Colonic mucosa (tissue), 4 donors: ENCODE results near the gene TMEM232. TPM values are rescaled to one million over a fixed set of nuclear protein-coding genes. Genes with fewer than 3 reads are reported as not detected.
"Not testable (repeated sequence)": the region's sequence is repeated elsewhere in the genome, so short reads cannot be mapped to it uniquely, and the experiment has no call there.

Experiments used
- DNase-seq: peaks from one replicate; pipeline ENCODE4 v3.0.0-alpha.2; 2020
- H3K27ac ChIP-seq: fragments of 200-600 bp; one replicate; pipeline ENCODE4 v1.8.0; 2021
- H3K27me3 ChIP-seq: fragments of 200-600 bp; one replicate; pipeline ENCODE4 v1.8.0; 2021
- H3K36me3 ChIP-seq: fragments of 200-600 bp; one replicate; pipeline ENCODE4 v1.8.0; 2021
- H3K4me1 ChIP-seq: fragments of 200-600 bp; one replicate; pipeline ENCODE4 v1.8.0; 2021; ENCODE audit warnings: mild to moderate bottlenecking
- H3K4me3 ChIP-seq: fragments of 200-600 bp; one replicate; pipeline ENCODE4 v1.8.0; 2021
- H3K9ac ChIP-seq, 2 donors: one replicate each; pipeline ENCODE4 v1.7.0; 2013; ENCODE audit warnings: control low read depth in 2 of 2, low read depth in 2 of 2, low read length in 2 of 2
- H3K9me3 ChIP-seq: fragments of 200-600 bp; one replicate; pipeline ENCODE4 v1.8.0; 2021
- intact Hi-C: fragments of 100-400 bp; cut with DNase I; formaldehyde crosslinking; loops from one replicate; pipeline ENCODE4 v1.14.1; 2022
- total RNA-seq, 2 donors: library from RNA; stranded (reverse); fragmentation: NEBNext Ultra II Directional in 1 of 2; extraction: Animal tissue kit (Norgen Biotek cat#: 25700) in 1 of 2; gene quantifications; one replicate each; pipeline ENCODE4 v1.2.1, GENCODE V29; 2021
- TF ChIP-seq, protein P1 (sequence below): fragments of 200-600 bp; IDR thresholded peaks from one replicate; pipeline ENCODE4 v1.8.0; 2022; ENCODE audit warnings: antibody characterized with exemption, mild to moderate bottlenecking
- donor health status: healthy.
- donor health status: DM: no; HTN: no; CAD: no.
- donor health status: DM: no; HTN: no; CAD: no.

TMEM232 gene
- total RNA-seq, 2 donors from 2014 or later: 1.8 to 2.1 TPM

- Histone ChIP-seq H3K4me1 (no peaks in the 10 kb centered on the region), H3K9ac (peak within 1 kb of the TSS; percentile 81 to 92), H3K9me3 (no peaks in the 10 kb centered on the region), H3K4me3 (peak within 1 kb of the TSS; percentile 93), H3K27ac (peak within 1 kb of the TSS; percentile 83), H3K36me3 (no peaks in the 10 kb centered on the region), H3K27me3 (no peaks in the 10 kb centered on the region)
- intact Hi-C loops: no loop called here
- peak; percentile 92 for DNase-seq
- TF ChIP-seq, protein P1, sequence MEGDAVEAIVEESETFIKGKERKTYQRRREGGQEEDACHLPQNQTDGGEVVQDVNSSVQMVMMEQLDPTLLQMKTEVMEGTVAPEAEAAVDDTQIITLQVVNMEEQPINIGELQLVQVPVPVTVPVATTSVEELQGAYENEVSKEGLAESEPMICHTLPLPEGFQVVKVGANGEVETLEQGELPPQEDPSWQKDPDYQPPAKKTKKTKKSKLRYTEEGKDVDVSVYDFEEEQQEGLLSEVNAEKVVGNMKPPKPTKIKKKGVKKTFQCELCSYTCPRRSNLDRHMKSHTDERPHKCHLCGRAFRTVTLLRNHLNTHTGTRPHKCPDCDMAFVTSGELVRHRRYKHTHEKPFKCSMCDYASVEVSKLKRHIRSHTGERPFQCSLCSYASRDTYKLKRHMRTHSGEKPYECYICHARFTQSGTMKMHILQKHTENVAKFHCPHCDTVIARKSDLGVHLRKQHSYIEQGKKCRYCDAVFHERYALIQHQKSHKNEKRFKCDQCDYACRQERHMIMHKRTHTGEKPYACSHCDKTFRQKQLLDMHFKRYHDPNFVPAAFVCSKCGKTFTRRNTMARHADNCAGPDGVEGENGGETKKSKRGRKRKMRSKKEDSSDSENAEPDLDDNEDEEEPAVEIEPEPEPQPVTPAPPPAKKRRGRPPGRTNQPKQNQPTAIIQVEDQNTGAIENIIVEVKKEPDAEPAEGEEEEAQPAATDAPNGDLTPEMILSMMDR: no peak
Observed at GRCh38 chr5:110738812-110739651, 12.6 kb upstream of the TMEM232 start, which contains the start of gene SLC25A46. Gene SLC25A46, plus strand, starts transcription at chr5:110739007. Its CDS starts 113 bp downstream, at chr5:110739120.

DNA sequence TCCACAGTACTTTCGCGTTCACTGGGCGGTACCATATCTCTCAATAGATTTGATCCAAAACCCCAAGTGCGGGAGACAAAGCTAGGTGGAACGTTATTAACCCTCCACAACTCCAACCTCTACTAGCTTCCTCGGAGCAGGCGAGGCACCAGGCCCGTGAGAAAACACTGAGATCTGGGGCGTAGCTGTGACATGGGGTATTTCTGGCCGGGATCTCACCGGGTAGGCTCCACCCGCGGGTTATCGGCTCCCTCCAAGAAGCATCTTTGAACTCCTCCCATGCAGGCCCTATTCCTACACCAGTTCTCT, 12.0 kb upstream of the TMEM232 start:
- no peaks in the 10 kb centered on the region for H3K27me3 ChIP-seq
- intact Hi-C loops: no loop called here
- peak overlapping the region; percentile 83 for H3K27ac ChIP-seq
- H3K36me3 ChIP-seq: no peaks in the 10 kb centered on the region
- no peaks in the 10 kb centered on the region for H3K9me3 ChIP-seq
- H3K9ac ChIP-seq: peak overlapping the region; percentile 64 to 92
- no peak for DNase-seq
- TF ChIP-seq, protein P1: no peak
- H3K4me1 ChIP-seq: no peaks in the 10 kb centered on the region
- H3K4me3 ChIP-seq: peak overlapping the region; percentile 93

DNA sequence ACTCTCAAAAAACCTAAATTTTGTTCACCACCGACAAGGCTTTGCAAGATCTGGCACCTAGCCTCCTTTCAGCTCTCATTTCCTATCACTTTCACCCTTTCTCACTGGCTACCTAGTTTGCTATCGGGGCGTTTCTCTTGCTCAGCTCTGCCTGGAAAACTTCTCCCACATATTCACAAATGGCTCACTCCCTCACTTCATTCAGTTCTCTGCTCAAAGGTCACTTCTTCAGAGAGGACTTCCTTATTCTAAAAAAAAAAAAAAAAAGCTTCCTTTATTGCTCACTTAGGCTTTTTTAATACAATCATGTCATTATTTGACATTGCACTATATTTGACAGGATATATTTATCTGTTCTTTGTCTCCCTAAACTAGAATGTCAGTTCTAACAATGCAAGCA, 10.3 kb upstream of the TMEM232 start:
- Histone ChIP-seq H3K9ac (peak overlapping the region in 1 of 2 donors; percentile 51), H3K4me3 (no peak overlapping the region), H3K9me3 (no peaks in the 10 kb centered on the region), H3K36me3 (no peaks in the 10 kb centered on the region), H3K4me1 (no peaks in the 10 kb centered on the region), H3K27ac (peak overlapping the region; percentile 61), H3K27me3 (no peaks in the 10 kb centered on the region)
- TF ChIP-seq, protein P1: no peak
- intact Hi-C loops: no loop called here
- peak; percentile 29 for DNase-seq

GRCh38 chr5:110735556-110735955, 9.1 kb upstream of the TMEM232 start:
- no peak overlapping the region for H3K27ac ChIP-seq

GRCh38 chr5:110734101-110734500, 7.6 kb upstream of the TMEM232 start:
- TF ChIP-seq, protein P1: no peak
- H3K27me3 ChIP-seq: no peaks in the 10 kb centered on the region
- intact Hi-C loops: no loop called here

More at GRCh38 chr5:110735556-110735955, 9.1 kb upstream of the TMEM232 start:
- Histone ChIP-seq H3K4me3 (no peak overlapping the region), H3K36me3 (no peaks in the 10 kb centered on the region), H3K4me1 (no peaks in the 10 kb centered on the region), H3K27me3 (no peaks in the 10 kb centered on the region), H3K9ac (no peak overlapping the region), H3K9me3 (no peaks in the 10 kb centered on the region)
- intact Hi-C loops: no loop called here
- TF ChIP-seq, protein P1: no peak
- DNase-seq: no peak

DNA sequence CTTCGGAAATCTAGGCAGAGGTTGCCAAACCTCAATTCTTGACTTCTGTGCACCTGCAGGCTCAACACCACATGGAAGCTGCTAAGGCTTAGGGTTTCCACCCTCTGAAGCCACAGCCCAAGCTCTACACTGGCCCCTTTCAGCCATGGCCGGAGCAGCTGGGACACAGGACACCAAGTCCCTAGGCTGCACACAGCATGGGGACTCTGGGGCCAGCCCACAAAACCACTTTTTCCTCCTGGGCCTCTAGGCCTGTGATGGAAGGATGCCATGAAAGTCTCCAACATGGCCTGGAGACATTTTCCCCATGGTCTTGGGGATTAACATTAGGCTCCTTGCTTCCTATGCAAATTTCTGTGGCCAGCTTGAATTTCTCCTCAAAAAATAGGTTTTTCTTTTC, 5.0 kb upstream of the TMEM232 start:
- H3K27ac ChIP-seq, H3K9me3 ChIP-seq, H3K4me1 ChIP-seq, H3K36me3 ChIP-seq, H3K9ac ChIP-seq, H3K4me3 ChIP-seq, intact Hi-C loops, DNase-seq, H3K27me3 ChIP-seq: not testable (repeated sequence)

More at GRCh38 chr5:110734101-110734500, 7.6 kb upstream of the TMEM232 start:
- Histone ChIP-seq H3K4me1 (no peaks in the 10 kb centered on the region), H3K36me3 (no peaks in the 10 kb centered on the region), H3K4me3 (no peak overlapping the region), H3K9me3 (no peaks in the 10 kb centered on the region), H3K9ac (no peak overlapping the region), H3K27ac (no peak overlapping the region)
- DNase-seq: no peak
